ENCODE measurements around the gene IP6K1. TPM values are rescaled to one million over a fixed set of nuclear protein-coding genes. Genes with fewer than 3 reads are reported as not detected.

Gene IP6K1
- total and polyA plus RNA-seq, 10 donors, result 8.6 to 56.0 (median 46.4) TPM

DNA sequence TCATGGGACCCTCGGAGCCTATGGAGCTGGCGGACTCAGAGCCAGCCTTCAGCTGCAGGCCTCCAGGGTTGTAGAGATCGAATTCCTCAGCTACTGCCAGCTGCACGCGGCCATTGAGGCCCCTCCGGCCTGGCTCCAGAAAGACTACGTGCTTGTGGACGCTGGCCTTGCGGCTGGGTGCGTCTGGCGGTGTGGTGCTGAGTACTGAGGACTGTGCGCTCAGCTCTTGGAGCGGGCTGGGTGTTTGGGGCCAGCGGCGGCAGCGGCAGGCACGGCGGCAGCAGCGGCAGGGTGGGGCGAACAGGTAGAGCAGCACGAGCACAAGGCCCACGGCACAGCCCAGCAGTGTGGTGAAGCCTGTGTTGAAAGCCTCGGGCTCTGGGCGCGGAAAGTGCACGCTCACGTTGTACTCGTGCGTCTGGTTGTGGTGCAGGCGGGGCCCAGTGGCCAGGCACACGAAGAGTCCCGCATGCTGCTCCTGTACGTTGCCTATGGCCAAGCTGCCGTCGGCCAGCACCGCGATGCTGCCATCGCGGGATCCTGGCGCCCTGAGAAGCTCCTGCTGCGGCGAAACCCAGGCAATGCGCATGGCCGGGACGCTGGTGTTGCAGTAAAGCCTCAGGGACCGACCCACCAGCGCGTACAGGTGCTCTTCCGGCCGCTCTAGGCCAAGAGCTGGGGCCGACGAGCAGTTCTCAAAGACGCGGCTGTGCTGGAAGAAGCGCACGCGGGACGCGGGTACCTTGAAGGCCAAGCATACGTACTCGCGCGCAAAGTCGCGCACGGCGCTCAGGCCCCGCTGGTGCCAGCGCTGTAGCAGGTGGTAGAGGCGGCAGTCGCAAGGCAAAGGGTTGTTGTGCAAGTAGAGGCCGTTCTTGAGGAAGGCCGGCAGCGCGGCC, 68.1 kb downstream of the IP6K1 start:
- no peak overlapping the region for H3K27ac ChIP-seq
- peak; percentile 85 for DNase-seq
- H3K36me3 ChIP-seq, result peaks cover 0 to 75% (median 27%) of the 10 kb centered on the region in 6 donors
- no peak for TF ChIP-seq POLR2A (IDR thresholded peaks at IDR 0.05)
- TF ChIP-seq, protein P1, sequence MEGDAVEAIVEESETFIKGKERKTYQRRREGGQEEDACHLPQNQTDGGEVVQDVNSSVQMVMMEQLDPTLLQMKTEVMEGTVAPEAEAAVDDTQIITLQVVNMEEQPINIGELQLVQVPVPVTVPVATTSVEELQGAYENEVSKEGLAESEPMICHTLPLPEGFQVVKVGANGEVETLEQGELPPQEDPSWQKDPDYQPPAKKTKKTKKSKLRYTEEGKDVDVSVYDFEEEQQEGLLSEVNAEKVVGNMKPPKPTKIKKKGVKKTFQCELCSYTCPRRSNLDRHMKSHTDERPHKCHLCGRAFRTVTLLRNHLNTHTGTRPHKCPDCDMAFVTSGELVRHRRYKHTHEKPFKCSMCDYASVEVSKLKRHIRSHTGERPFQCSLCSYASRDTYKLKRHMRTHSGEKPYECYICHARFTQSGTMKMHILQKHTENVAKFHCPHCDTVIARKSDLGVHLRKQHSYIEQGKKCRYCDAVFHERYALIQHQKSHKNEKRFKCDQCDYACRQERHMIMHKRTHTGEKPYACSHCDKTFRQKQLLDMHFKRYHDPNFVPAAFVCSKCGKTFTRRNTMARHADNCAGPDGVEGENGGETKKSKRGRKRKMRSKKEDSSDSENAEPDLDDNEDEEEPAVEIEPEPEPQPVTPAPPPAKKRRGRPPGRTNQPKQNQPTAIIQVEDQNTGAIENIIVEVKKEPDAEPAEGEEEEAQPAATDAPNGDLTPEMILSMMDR (IDR thresholded peaks at IDR 0.05 in 8 of 11, conservative IDR thresholded peaks at IDR 0.05 in 3 of 11), result no peak
- peak; percentile 2 to 26 (median 6) for TF ChIP-seq POLR2AphosphoS5 (IDR thresholded peaks at IDR 0.05)
- peaks cover 20 to 56% (median 33%) of the 10 kb centered on the region in 6 donors for H3K4me1 ChIP-seq
- H3K4me3 ChIP-seq, result peak overlapping the region in 6 of 8 donors; percentile 54 to 73 (median 64)
- no peaks in the 10 kb centered on the region for H3K27me3 ChIP-seq (replicated peaks in 1 of 7)
- intact Hi-C loops (cut with DNase I; ENCODE audit: low total_unique reads), result no loop called here
- WGBS, 5 donors, result 70 to 79% (median 71%) methylated on average over 52 to 75 of the region's 75 CpGs
- no peaks in the 10 kb centered on the region for H3K9me3 ChIP-seq

DNA sequence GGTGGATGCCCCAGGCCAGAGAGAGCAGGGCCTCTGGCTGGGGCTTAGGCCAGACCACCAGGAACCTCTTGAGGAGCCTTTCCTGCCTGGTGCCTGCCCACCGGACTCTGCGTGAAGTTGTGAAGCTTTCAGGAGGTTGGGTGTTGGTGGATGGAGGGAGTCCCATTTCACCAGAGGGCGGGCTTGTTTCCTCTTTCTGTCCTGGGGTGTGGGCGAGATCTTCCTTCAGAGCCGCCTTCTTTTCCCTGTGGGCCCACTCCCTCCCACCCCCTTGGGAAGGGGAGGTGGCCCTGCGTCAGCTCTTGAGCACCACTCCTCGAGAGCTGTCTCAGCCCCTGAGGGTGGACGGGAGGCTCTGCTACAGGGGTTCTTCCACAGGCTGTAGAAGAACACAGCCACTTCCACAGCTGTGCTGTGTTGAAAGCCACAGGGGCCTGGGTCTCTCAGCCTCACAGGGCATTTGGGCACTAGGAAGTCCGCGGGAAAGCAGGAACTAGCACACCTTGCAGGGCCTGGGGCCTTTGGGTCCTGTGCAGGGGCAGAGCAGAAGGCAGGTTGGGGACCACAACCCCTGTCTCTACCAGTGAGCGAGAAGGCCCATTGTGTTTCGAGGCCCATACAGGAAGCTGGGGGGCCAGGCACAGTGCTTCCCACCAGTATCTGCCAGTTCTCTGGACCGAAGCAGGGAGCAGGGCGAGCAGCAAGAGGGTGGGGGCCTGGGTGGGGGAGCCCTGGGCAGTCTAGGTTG, 69.0 kb downstream of the IP6K1 start:
- peaks cover 0 to 78% (median 26%) of the 10 kb centered on the region in 6 donors for H3K36me3 ChIP-seq
- TF ChIP-seq POLR2A (IDR thresholded peaks at IDR 0.05) (no peak), POLR2AphosphoS5 (IDR thresholded peaks at IDR 0.05) (no peak)
- TF ChIP-seq, protein P1 (IDR thresholded peaks at IDR 0.05 in 8 of 11, conservative IDR thresholded peaks at IDR 0.05 in 3 of 11), result no peak
- H3K4me3 ChIP-seq, result no peak overlapping the region
- intact Hi-C loops (cut with DNase I; ENCODE audit: low total_unique reads), result no loop called here
- no peaks in the 10 kb centered on the region for H3K27me3 ChIP-seq (replicated peaks in 1 of 7)
- H3K4me1 ChIP-seq, result peaks cover 11 to 56% (median 25%) of the 10 kb centered on the region in 6 donors
- WGBS, 5 donors, result 83 to 97% (median 85%) methylated on average over 11 to 14 of the region's 14 CpGs
- H3K27ac ChIP-seq, result no peak overlapping the region
- H3K9me3 ChIP-seq, result no peaks in the 10 kb centered on the region
- peak; percentile 76 for DNase-seq

DNA sequence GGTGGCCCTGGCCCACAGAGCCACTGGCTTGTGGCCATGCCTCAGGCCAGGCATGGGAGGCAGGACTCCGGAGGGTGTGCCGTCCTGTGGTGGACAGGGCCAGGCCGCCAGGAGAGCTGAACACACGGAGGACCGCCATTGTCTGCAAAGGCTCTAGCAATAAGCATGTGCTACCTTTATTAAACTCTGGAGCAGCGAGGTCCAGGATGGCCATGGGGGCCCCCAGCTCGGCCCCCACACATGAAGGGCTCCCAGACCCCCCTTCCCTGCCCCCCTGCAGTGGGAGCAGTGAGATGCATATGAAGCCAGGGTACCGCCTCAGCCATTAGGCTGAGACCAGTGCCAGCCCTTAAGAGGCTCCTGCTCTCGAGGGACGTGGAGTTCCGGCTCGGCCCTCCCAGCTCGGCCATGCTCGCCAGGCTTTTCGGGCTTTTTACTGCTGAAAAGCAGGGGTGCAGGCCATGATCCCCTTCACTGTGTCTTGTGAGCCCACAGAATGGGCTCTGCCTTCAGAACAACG, 69.6 kb downstream of the IP6K1 start:
- TF ChIP-seq POLR2AphosphoS5 (IDR thresholded peaks at IDR 0.05), result peak in 1 of 3 donors; percentile 2
- TF ChIP-seq, protein P1 (IDR thresholded peaks at IDR 0.05 in 8 of 11, conservative IDR thresholded peaks at IDR 0.05 in 3 of 11), result no peak
- intact Hi-C loops (cut with DNase I; ENCODE audit: low total_unique reads), result no loop called here

More for the DNA sequence above, 69.6 kb downstream of the IP6K1 start:
- DNase-seq, result no peak
- no peak overlapping the region for H3K4me3 ChIP-seq
- 93 to 98% (median 95%) methylated on average over 12 to 16 of the region's 16 CpGs for WGBS, 5 donors
- H3K27ac ChIP-seq, result no peak overlapping the region
- H3K36me3 ChIP-seq, result peaks cover 0 to 78% (median 23%) of the 10 kb centered on the region in 6 donors
- H3K4me1 ChIP-seq, result peaks cover 9 to 53% (median 22%) of the 10 kb centered on the region in 6 donors
- H3K9me3 ChIP-seq, result no peaks in the 10 kb centered on the region
- no peaks in the 10 kb centered on the region for H3K27me3 ChIP-seq (replicated peaks in 1 of 7)
